SK-N-SH (cell line): Measurements from ENCODE around the gene CNN2. TPM values are rescaled to one million over a fixed set of nuclear protein-coding genes. Genes with fewer than 3 reads are reported as not detected.

Source experiments
- CTCF ChIA-PET: fragments of 300-600, 350-600 bp; formaldehyde crosslinking; extraction: SDS; loops from one replicate; lab custom pipeline; 2021; lab: Yijun Ruan, JAX
- POLR2A ChIA-PET: fragments of 350-600 bp; sonication (Branson Sonifier 250); formaldehyde crosslinking; extraction: SDS; loops from one replicate; lab custom pipeline; 2020; ENCODE audit warnings: antibody characterized with exemption, inconsistent platforms; lab: Yijun Ruan, JAX
- DNase-seq: peaks from one replicate; pipeline ENCODE4 v3.0.0; 2012
- H2AFZ ChIP-seq: fragments of 200-600 bp; sonication (generic); 2 replicates; pipeline ENCODE4 v1.8.1; 2016; ENCODE audit warnings: antibody characterized with exemption, mild to moderate bottlenecking, low read depth
- H3F3A ChIP-seq: fragments of 200-600 bp; sonication (generic); replicated peaks from 2 replicates; pipeline ENCODE3; 2016; ENCODE audit warnings: antibody characterized with exemption, mild to moderate bottlenecking; ENCODE audit not compliant: insufficient read depth
- H3K27ac ChIP-seq, 2 experiments: fragments of 200-500 bp in 1 of 2; fragments of 200-600 bp in 1 of 2; sonication (Bioruptor generic) in 1 of 2; sonication (generic), shearing (Covaris generic) in 1 of 2; 2 replicates each; pipeline versions ENCODE4 v1.5.1 to v1.6.1; 2014 to 2016; ENCODE audit warnings: low read depth in 2 of 2, inconsistent platforms in 1 of 2, low read length in 1 of 2, mild to moderate bottlenecking in 1 of 2, mixed read lengths in 1 of 2
- H3K27me3 ChIP-seq: fragments of 200-600 bp; sonication (generic), shearing (Covaris generic); 2 replicates; pipeline ENCODE4 v1.6.1; 2016; ENCODE audit warnings: mixed run types; ENCODE audit not compliant: insufficient read depth
- H3K36me3 ChIP-seq, 2 experiments: fragments of 200-500 bp in 1 of 2; fragments of 200-600 bp in 1 of 2; sonication (Bioruptor generic) in 1 of 2; sonication (generic) in 1 of 2; replicated peaks in 1 of 2; 2 replicates each; pipeline versions ENCODE3 to v1.5.1; 2014 to 2016; ENCODE audit warnings: low read length in 1 of 2, mild to moderate bottlenecking in 1 of 2; ENCODE audit not compliant: insufficient read depth in 2 of 2, control insufficient read depth in 1 of 2
- H3K4me1 ChIP-seq, 2 experiments: fragments of 200-500 bp in 1 of 2; fragments of 200-600 bp in 1 of 2; sonication (Bioruptor generic) in 1 of 2; sonication (generic), shearing (Covaris generic) in 1 of 2; 2 replicates each; pipeline versions ENCODE4 v1.5.1 to v1.6.1; 2014 to 2016; ENCODE audit warnings: low read depth in 1 of 2, low read length in 1 of 2, mixed run types in 1 of 2; ENCODE audit not compliant: insufficient read depth in 2 of 2, control insufficient read depth in 1 of 2
- H3K4me2 ChIP-seq: fragments of 200-600 bp; sonication (generic), shearing (Covaris generic); 2 replicates; pipeline ENCODE4 v1.6.1; 2017; ENCODE audit warnings: mixed run types
- H3K4me3 ChIP-seq, 2 experiments: fragments of 200-500 bp in 1 of 2; fragments of 200-600 bp in 1 of 2; sonication (Bioruptor generic) in 1 of 2; sonication (generic), shearing (Covaris generic) in 1 of 2; 2 replicates each; pipeline versions ENCODE4 v1.5.1 to v1.8.1; 2014 to 2016; ENCODE audit warnings: low read depth in 2 of 2, inconsistent platforms in 1 of 2, low read length in 1 of 2, mild to moderate bottlenecking in 1 of 2, mixed read lengths in 1 of 2, moderate library complexity in 1 of 2
- H3K79me2 ChIP-seq: fragments of 200-600 bp; sonication (generic); 2 replicates; pipeline ENCODE4 v1.8.1; 2017; ENCODE audit warnings: mild to moderate bottlenecking; ENCODE audit not compliant: insufficient read depth
- H3K9ac ChIP-seq: fragments of 200-600 bp; sonication (generic); 2 replicates; pipeline ENCODE4 v1.6.1; 2017; ENCODE audit warnings: mixed run types
- H3K9me2 ChIP-seq: fragments of 200-600 bp; sonication (generic); 2 replicates; pipeline ENCODE4 v1.6.1; 2017; ENCODE audit warnings: mixed run types
- H3K9me3 ChIP-seq: fragments of 200-600 bp; sonication (generic); 2 replicates; pipeline ENCODE4 v1.6.1; 2017; ENCODE audit warnings: mixed run types, mild to moderate bottlenecking, moderate library complexity
- H4K20me1 ChIP-seq: fragments of 200-600 bp; sonication (generic); 2 replicates; pipeline ENCODE4 v1.6.1; 2017; ENCODE audit warnings: mild to moderate bottlenecking, mixed run types; ENCODE audit not compliant: insufficient read depth
- CHD2 ChIP-seq: fragments of 150-350 bp; IDR thresholded peaks from 2 replicates; pipeline ENCODE4 v1.6.1; 2018; ENCODE audit warnings: low read length; ENCODE audit not compliant: partially characterized antibody
- EP300 ChIP-seq, 2 experiments: IDR thresholded peaks; 2 replicates each; pipeline versions ENCODE4 v1.4.0 to v1.6.1; 2012; ENCODE audit warnings: borderline replicate concordance in 1 of 2, low read depth in 1 of 2, low read length in 1 of 2
- FOSL2 ChIP-seq: IDR thresholded peaks from 2 replicates; pipeline ENCODE4 v1.4.0; 2012; ENCODE audit warnings: low read depth, mild to moderate bottlenecking, moderate library complexity, borderline replicate concordance
- FOXJ3 ChIP-seq: sonication (generic); formaldehyde crosslinking; IDR thresholded peaks from 2 replicates; pipeline ENCODE4 v1.5.1; 2020; ENCODE audit warnings: mild to moderate bottlenecking, missing genetic modification reagents
- FOXM1 ChIP-seq: IDR thresholded peaks from 2 replicates; pipeline ENCODE4 v1.4.0; 2012; ENCODE audit warnings: low read depth, mild to moderate bottlenecking
- JUND ChIP-seq: IDR thresholded peaks from 2 replicates; pipeline ENCODE4 v1.4.0; 2012
- RAD21 ChIP-seq: IDR thresholded peaks from 2 replicates; pipeline ENCODE4 v1.6.1; 2012; ENCODE audit warnings: mild to moderate bottlenecking, low read length
- TAF1 ChIP-seq: IDR thresholded peaks from 2 replicates; pipeline ENCODE4 v1.6.1; 2012; ENCODE audit warnings: low read depth, mild to moderate bottlenecking, low read length, moderate library complexity, borderline replicate concordance
- TEAD4 ChIP-seq: IDR thresholded peaks from 2 replicates; pipeline ENCODE4 v1.4.0; 2012; ENCODE audit warnings: mild to moderate bottlenecking, borderline replicate concordance; ENCODE audit not compliant: insufficient read depth
- YY1 ChIP-seq: IDR thresholded peaks from 2 replicates; pipeline ENCODE4 v1.4.0; 2012; ENCODE audit warnings: low read depth, mild to moderate bottlenecking
- WGBS: methylation state at CpG from one replicate; pipeline ENCODE4 v1.1.6; 2017; ENCODE audit warnings: low lambda C conversion rate; 5-methylcytosine and 5-hydroxymethylcytosine counted together
- polyA plus RNA-seq, 3 experiments: library from polyadenylated mRNA; depleted of rRNA; stranded (reverse); fragments of >200 nt; gene quantifications; 2 replicates each; pipeline ENCODE4 v1.2.3, GENCODE V29; 2012
- TF ChIP-seq, protein P1 (sequence below): fragments of 150-350 bp; IDR thresholded peaks from 2 replicates; pipeline ENCODE4 v1.6.1; 2017; ENCODE audit warnings: antibody characterized with exemption, low read length, low read depth, borderline replicate concordance
- TF ChIP-seq, protein P2 (sequence below): IDR thresholded peaks from 2 replicates; pipeline ENCODE4; 2012
- TF ChIP-seq, protein P3 (sequence below): fragments of 200-600 bp; sonication (generic); IDR thresholded peaks from 2 replicates; pipeline ENCODE4 v1.6.1; 2017; ENCODE audit warnings: antibody characterized with exemption, mild to moderate bottlenecking, moderate library complexity
- TF ChIP-seq, protein P4 (sequence below): IDR thresholded peaks from 2 replicates; pipeline ENCODE4 v1.4.0; 2012; ENCODE audit warnings: low read depth, borderline replicate concordance
- TF ChIP-seq, protein P5 (sequence below): fragments of 150-350 bp; IDR thresholded peaks from 2 replicates; pipeline ENCODE4 v1.6.1; 2016; ENCODE audit warnings: mild to moderate bottlenecking, low read depth, low read length

CNN2 gene
- polyA plus RNA-seq, 1 of the 3 experiments (the other 2 are of a cell fraction), result 279 TPM

- Histone ChIP-seq H3K27ac (no peak overlapping the region), H3K9me2 (no peaks in the 10 kb centered on the region), H3K36me3 (peaks cover 0 to 13% of the 10 kb centered on the region in 2 experiments), H3K27me3 (no peaks in the 10 kb centered on the region), H3K9ac (no peak overlapping the region), H3F3A (peaks cover 13% of the 10 kb centered on the region), H3K4me3 (no peak overlapping the region), H4K20me1 (no peaks in the 10 kb centered on the region), H3K4me2 (no peak overlapping the region), H3K4me1 (peaks cover 0 to 14% of the 10 kb centered on the region in 2 experiments; a peak in 2 of 4 replicates), H3K79me2 (no peaks in the 10 kb centered on the region), H3K9me3 (no peaks in the 10 kb centered on the region), H2AFZ (no peak overlapping the region)
- 74% methylated on average over 8 of the region's 8 CpGs for WGBS
- DNase-seq, result no peak
- TF ChIP-seq RAD21 (no peak), TEAD4 (no peak), JUND (no peak), YY1 (no peak), CHD2 (no peak), FOXM1 (no peak), FOSL2 (no peak), TAF1 (no peak), FOXJ3 (CRISPR knock-in tag) (no peak), EP300 (IDR thresholded peaks at IDR 0.05; ENCODE audit: borderline replicate concordance in 1 of 2, low read depth in 1 of 2, low read length in 1 of 2) (no peak)
- TF ChIP-seq, protein P1, sequence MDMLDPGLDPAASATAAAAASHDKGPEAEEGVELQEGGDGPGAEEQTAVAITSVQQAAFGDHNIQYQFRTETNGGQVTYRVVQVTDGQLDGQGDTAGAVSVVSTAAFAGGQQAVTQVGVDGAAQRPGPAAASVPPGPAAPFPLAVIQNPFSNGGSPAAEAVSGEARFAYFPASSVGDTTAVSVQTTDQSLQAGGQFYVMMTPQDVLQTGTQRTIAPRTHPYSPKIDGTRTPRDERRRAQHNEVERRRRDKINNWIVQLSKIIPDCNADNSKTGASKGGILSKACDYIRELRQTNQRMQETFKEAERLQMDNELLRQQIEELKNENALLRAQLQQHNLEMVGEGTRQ, result no peak
- TF ChIP-seq, protein P2, sequence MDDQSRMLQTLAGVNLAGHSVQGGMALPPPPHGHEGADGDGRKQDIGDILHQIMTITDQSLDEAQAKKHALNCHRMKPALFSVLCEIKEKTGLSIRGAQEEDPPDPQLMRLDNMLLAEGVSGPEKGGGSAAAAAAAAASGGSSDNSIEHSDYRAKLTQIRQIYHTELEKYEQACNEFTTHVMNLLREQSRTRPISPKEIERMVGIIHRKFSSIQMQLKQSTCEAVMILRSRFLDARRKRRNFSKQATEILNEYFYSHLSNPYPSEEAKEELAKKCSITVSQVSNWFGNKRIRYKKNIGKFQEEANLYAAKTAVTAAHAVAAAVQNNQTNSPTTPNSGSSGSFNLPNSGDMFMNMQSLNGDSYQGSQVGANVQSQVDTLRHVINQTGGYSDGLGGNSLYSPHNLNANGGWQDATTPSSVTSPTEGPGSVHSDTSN, result no peak
- TF ChIP-seq, protein P3, sequence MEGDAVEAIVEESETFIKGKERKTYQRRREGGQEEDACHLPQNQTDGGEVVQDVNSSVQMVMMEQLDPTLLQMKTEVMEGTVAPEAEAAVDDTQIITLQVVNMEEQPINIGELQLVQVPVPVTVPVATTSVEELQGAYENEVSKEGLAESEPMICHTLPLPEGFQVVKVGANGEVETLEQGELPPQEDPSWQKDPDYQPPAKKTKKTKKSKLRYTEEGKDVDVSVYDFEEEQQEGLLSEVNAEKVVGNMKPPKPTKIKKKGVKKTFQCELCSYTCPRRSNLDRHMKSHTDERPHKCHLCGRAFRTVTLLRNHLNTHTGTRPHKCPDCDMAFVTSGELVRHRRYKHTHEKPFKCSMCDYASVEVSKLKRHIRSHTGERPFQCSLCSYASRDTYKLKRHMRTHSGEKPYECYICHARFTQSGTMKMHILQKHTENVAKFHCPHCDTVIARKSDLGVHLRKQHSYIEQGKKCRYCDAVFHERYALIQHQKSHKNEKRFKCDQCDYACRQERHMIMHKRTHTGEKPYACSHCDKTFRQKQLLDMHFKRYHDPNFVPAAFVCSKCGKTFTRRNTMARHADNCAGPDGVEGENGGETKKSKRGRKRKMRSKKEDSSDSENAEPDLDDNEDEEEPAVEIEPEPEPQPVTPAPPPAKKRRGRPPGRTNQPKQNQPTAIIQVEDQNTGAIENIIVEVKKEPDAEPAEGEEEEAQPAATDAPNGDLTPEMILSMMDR, result no peak
- TF ChIP-seq, protein P4, sequence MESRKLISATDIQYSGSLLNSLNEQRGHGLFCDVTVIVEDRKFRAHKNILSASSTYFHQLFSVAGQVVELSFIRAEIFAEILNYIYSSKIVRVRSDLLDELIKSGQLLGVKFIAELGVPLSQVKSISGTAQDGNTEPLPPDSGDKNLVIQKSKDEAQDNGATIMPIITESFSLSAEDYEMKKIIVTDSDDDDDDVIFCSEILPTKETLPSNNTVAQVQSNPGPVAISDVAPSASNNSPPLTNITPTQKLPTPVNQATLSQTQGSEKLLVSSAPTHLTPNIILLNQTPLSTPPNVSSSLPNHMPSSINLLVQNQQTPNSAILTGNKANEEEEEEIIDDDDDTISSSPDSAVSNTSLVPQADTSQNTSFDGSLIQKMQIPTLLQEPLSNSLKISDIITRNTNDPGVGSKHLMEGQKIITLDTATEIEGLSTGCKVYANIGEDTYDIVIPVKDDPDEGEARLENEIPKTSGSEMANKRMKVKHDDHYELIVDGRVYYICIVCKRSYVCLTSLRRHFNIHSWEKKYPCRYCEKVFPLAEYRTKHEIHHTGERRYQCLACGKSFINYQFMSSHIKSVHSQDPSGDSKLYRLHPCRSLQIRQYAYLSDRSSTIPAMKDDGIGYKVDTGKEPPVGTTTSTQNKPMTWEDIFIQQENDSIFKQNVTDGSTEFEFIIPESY, result no peak
- TF ChIP-seq, protein P5, sequence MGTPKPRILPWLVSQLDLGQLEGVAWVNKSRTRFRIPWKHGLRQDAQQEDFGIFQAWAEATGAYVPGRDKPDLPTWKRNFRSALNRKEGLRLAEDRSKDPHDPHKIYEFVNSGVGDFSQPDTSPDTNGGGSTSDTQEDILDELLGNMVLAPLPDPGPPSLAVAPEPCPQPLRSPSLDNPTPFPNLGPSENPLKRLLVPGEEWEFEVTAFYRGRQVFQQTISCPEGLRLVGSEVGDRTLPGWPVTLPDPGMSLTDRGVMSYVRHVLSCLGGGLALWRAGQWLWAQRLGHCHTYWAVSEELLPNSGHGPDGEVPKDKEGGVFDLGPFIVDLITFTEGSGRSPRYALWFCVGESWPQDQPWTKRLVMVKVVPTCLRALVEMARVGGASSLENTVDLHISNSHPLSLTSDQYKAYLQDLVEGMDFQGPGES, result no peak
- CTCF ChIA-PET, result interaction anchor here (1.3 to 2.0 kb wide), 4 partner anchors 16 to 159 kb away, joined by 5 read pairs; no protein-coding TSS in a partner anchor
- POLR2A ChIA-PET, result interaction anchor here (0.5 to 1.9 kb wide), 2 partner anchors 10 to 246 kb away, joined by 3 to 5 read pairs; no protein-coding TSS in a partner anchor
Observed at GRCh38 chr19:1085053-1085658, 58.7 kb downstream of the CNN2 start.
